GM21528 (cell line): ENCODE results near the gene HIPK1.
"Not testable (repeated sequence)": the region's sequence is repeated elsewhere in the genome, so short reads cannot be mapped to it uniquely, and the experiment has no call there.

Experiments
- ATAC-seq: cut with Tn5 transposase; IDR thresholded peaks from one replicate; pipeline ENCODE4 v1.9.1; 2021; ENCODE audit warnings: mild to moderate bottlenecking, moderate library complexity; ENCODE audit not compliant: unreplicated experiment, low FRiP score

The HIPK1 gene

DNA sequence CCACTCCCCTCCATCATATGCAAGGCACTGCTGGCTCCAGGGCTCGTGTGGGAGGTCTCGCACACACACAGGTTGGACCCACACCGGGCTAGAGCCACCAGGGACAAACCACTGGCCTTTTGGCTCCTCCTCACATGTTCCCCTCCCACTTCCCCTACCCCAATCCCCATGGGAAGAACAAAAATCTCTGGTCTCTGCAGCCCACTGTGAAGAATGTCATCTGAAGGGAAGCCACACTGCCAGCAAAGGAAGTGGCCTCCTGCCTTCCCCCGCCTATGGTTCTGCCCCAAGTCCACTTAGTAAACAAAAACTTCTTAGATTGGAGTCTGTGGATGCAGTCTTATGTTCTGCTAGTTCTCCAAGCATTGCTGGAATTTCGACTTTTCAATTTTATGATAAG is 74.3 kb downstream of the HIPK1 start:
- ATAC-seq: no peak

DNA sequence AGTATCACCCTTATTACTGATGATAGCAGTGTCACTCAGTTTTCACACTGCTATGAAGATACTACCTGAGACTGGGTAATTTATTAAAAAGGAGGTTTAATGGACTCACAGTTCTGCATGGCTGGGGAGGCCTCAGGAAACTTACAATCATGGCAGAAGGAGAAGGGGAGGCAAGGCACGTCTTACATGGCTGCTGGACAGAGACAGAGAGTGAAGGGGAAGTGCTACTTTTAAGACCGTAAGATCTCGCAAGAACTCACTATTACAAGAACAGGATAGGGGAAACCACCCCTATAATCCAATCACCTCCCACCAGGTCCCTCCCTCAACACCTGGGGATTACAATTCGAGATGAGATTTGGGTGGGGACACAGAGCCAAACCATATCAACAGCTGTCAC is 77.7 kb downstream of the HIPK1 start:
- ATAC-seq: not testable (repeated sequence)

DNA sequence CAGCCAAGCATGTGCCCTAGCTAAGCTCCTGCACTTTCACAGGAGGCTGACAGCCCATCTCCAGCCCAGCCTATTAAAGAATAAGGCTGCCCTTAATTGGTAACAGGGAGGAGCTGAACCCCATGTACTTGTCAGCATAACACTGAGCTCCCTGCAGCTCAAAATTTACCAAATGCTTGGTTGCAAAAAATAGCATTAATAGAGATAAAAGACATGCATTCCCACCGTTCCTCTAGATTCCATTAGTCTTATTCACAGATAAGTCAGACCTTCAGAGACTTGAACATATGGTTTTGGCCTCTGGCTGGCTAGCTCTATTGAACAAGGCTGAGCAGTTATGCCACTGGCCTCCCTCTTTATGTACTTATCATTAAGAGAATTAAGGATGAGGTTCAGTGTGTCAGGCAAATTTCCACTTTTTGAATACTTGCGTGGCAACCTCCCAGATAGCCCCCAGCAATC is 79.4 kb downstream of the HIPK1 start:
- no peak for ATAC-seq

DNA sequence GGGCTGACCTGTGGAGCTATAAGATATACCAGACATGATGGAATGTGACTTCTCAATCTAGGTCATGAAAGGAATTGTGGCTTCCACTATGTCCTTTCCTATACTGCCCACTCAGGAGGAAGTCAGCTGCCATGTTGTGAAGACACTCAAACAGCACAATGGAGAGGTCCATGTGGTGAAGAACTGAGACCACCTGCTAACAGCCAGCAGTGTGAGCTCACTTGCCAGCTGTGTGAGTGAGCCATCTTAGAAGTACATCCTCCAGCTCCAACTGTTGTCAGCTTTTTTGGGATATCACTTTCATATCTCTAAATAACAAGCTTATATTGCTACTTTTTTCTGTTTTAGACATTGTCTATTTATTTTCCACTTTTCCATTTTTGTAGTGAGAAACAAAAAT is 79.9 kb downstream of the HIPK1 start:
- ATAC-seq: no peak

DNA sequence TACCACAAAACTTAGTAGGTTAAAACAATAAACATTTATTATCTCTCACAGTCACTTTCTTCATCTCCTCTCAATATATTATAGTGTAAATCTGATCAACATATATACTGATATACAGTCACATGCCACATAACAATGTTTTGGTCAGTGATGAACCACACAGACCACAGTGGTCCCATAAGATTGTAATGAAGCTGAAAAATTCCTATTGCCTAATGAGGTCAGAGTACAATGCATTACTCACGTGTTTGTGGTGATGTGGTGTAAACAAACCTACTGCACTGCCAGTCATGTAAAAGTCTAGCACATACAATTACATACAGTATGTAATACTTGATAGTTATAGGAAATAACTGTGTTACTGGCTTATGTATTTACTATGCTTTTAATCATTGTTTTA is 80.3 kb downstream of the HIPK1 start:
- no peak for ATAC-seq

DNA sequence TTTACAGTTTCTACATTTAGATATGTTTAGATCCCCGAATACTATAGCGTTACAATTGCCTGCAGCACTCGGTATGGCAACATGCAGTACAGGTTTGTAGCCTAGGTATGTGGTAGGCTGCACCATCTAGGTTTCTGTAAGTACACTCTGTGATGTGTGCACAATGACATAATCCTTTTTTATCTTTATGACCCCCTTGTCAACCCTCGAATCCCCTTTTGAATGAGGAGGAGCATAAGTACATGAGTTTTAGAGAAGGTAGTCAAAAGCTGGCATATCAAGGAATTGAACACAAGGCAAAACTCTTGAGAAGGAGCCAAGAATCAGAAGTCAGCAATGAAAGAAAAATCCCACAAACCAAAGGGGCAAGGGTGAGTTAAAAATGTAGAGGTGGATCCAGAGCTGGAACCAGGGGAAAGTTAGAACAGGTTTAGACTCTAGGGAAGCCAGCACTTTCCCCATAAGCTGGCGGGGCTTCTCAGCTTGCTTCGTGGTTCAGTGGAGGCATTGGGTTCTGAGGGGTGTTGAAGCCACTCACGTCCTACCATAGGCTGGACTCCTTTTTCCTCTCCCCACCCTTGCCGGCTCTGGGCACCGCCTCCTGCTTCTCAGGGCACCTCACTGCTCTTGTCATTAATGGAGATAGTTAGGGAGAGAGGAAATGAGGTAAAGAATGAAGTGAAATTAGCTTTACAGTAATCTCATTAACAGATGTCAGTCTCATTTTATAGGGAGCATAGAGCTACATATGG is 81.5 kb downstream of the HIPK1 start:
- no peak for ATAC-seq

DNA sequence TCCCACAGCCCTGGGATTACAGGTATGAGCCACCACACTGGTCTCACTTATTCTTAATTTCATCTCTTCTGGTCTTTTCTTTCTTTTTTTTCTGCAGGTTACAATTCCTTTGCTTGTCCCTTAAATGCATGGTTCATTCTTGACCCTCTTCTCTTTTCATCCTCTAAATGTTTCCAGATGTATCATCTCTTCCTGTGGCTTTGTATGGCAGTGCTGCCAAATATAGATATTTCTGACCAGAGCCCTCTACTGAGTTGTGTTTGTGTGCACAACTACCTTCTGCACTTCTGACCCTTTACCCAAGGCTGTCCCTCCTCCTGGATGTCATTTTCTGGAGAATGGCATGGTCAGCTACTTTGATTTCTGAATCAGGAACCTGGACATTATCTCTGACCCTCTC is 82.7 kb downstream of the HIPK1 start:
- ATAC-seq: no peak

DNA sequence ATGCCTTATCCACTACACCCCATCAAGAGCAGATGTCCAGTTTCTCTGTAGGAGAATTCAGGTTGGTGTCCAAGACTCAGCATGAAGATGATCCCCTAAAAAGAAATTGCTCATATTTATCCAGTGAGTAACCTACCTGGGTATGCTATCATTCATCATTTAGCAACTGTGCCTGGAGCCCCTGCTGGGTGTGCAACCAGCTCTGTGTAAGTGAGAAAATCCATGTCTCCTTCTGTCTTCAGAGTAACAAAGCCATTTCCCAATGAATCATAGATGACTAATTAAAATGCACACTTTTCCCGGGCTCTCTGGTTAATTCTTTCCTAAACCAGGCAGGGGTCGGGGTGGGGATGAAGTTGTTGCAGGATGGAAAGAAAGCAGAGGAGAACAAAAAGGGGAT is 86.0 kb downstream of the HIPK1 start:
- ATAC-seq: no peak

DNA sequence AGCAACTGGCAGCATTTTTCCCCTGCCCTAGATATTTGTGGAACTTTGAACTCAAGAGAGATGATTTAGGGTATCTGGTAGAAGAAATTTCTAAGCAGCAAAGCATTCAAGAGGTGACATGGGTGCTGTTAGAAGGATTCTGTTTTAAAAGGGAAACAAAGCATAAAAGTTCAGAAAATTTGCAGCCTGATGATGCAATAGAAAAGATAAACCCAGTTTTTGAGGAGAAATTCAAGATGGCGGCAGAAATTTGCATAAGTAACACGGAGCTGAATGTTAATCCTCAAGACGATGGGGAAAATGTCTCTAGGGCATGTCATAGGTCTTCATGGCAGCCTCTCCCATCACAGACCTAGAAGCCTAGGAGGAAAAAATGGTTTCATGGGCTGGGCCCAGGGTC is 90.6 kb downstream of the HIPK1 start:
- not testable (repeated sequence) for ATAC-seq

DNA sequence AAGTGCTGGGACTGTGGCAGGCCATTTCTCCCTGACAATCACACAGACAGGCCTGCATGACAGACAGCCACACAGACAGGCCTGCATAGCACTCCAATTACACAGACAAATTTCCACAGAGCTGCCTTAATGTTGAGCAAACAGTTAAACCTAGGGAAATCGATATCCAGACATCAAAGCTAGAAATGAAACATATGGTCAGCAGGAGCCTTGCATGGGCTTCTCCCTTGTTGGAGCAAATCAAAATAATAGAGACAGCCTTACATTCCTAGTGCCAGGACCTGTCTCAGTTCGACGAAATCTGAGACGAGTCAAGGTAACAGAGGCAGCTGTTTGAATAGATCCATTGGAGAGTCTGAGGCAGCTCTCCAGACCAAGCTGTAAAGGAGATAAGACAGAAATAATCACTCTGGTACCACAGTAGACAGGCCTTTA is 92.6 kb downstream of the HIPK1 start:
- no peak for ATAC-seq

DNA sequence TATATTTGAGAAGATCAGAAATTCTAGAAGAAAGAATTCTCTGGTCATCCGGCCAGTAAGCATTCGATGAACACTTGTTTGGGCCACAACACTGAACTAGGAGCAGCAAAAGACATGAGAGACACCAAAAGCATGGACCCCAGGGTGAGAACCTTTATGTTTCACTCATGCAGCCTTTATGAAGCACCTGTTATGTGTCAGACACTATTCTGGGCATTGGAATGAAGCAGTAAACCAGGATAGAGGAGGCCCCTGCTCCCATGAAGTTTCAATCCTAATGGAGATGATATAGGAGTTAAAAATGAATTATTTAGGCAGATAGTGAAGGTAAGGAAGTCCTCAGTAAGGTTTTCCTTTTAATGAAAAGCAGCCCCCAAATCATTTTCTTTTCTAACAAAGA is 93.8 kb downstream of the HIPK1 start:
- ATAC-seq: no peak

DNA sequence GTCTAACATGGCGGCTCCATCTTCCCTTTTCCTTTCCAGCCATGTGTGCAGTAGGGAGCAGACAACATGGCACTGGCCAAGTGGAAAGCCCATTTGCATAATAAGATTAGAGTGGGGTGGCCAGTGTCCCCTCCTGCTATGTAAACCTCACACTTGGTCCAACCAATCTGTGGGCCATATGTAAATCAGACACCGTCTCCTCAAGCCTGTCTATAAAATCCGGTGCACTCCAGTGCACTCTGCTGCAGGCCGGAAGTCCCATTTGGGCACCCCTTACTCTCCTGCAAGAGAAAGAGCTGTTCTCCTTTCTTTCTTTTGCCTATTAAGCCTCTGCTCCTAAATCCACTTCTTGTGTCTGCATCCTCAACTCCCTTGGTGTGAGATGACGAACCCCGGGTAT is 94.3 kb downstream of the HIPK1 start:
- no peak for ATAC-seq

DNA sequence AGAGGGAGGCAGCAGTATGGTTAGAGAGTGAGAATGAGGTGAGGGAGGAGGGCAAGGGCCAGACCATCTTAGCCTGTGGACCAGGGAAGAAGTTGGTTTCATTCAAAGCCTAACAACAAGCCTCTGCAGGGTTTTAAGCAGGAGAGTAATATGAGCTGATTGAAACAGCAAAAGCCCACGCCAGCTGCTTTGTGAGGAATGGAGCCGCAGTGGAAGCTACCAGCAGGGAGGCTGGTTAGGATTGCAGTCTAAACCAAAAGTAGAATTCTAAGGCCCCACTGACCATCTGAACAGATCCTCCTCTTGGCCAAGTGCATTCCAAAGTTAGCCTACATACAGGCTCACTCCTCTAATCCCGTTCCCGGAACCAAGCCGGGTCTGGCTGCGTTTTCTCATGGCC is 94.9 kb downstream of the HIPK1 start:
- ATAC-seq: no peak

DNA sequence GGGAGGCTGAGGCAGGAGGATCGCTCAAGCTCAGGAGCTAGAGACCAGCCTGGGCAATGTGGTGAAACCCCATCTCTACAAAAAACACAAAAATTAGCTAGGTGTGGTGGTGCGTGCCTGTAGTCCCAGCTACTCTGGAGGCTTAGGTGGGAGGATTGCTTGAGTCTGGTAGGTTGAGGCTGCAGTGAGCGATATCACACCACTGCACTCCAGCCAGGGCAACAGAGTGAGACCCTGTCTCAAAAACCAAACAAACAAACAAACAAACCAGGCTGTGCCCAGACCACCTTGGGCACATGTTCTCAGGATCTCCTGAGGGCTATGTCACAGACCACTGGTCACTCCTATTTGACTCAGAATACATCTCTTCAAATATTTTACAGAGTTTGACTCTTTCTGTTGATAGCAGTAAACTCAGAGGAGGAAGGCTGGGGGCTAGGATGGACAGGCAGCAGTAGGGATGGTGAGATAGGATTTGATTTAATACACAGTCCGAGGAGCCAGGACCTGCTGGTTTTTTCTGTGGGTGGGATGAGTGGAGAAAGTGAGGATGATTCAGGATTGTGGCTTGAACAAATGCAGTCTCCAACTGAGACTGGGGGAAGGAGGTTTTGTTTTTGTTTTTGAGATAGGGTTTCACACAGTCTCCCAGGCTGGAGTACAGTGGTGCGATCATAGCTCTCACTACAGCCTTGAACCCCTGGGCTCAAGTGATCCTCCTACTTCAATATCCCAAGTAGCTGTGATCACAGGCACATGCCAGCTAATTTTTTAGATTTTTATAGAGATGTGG is 96.7 kb downstream of the HIPK1 start:
- no peak for ATAC-seq

DNA sequence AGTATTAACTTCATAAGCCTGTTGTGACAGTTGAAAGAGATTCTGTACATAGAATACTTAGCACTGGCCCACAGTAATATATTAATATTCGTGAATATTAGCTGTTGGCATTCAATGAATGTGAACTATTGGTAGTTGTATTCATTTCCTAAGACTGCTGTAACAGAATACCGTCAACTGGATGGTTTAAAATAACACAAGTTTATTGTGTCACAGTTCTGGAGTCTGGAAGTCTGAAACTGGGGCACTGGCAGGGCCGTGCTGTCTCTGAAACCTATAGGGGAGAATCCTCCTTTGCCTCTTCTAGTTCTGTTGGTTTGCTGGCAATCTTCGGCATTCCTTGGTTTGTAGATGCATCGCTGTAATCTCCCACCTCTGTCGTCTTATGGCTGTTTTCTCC is 97.7 kb downstream of the HIPK1 start:
- no peak for ATAC-seq
